ENCODE data around the gene SWAP70. TPM values are rescaled to one million over a fixed set of nuclear protein-coding genes. Genes with fewer than 3 reads are reported as not detected.

The SWAP70 gene
- total RNA-seq, 1 experiment from 2014 or later: 19.9 TPM

DNA sequence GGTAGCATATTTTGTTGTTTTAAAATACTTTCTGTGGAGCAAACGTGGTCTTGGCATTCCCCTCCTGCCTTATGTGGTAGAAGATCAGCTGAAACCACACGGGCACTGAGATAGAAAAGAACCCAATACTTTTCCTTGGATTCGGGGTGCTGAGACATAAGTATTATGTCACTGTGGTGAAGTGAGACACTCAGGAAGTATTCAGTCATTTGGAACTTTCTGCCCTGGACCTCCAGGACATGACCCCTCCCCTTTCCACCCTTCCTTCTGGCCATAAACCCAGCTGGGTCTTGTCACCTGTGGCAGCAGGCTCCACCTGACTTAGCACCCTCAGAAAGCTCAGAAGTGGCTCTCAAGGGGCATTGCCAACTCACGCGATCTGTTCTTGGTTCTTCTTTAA, 123.4 kb downstream of the SWAP70 start:
- no TSS peak for BruUV-seq (replicated peaks)
- no peak overlapping the region for H3K27ac Mint-ChIP-seq (ENCODE audit: unreplicated experiment)
- TF ChIP-seq, protein P1, sequence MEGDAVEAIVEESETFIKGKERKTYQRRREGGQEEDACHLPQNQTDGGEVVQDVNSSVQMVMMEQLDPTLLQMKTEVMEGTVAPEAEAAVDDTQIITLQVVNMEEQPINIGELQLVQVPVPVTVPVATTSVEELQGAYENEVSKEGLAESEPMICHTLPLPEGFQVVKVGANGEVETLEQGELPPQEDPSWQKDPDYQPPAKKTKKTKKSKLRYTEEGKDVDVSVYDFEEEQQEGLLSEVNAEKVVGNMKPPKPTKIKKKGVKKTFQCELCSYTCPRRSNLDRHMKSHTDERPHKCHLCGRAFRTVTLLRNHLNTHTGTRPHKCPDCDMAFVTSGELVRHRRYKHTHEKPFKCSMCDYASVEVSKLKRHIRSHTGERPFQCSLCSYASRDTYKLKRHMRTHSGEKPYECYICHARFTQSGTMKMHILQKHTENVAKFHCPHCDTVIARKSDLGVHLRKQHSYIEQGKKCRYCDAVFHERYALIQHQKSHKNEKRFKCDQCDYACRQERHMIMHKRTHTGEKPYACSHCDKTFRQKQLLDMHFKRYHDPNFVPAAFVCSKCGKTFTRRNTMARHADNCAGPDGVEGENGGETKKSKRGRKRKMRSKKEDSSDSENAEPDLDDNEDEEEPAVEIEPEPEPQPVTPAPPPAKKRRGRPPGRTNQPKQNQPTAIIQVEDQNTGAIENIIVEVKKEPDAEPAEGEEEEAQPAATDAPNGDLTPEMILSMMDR (IDR thresholded peaks at IDR 0.05; ENCODE audit: unreplicated experiment): no peak
- H3K36me3 Mint-ChIP-seq (ENCODE audit: insufficient read depth, unreplicated experiment): peaks cover 9% of the 10 kb centered on the region
- no peaks in the 10 kb centered on the region for H3K9me3 Mint-ChIP-seq (ENCODE audit: low read depth, unreplicated experiment)
- DNase-seq: no peak
- H3K4me3 Mint-ChIP-seq (ENCODE audit: low read depth, unreplicated experiment): no peak overlapping the region
- CTCF ChIA-PET: no interaction called here
- intact Hi-C loops (cut with micrococcal nuclease; ENCODE audit: unreplicated experiment): no loop called here
- H3K4me1 Mint-ChIP-seq (ENCODE audit: low read depth, unreplicated experiment): no peaks in the 10 kb centered on the region
- H3K27me3 Mint-ChIP-seq (ENCODE audit: unreplicated experiment): no peaks in the 10 kb centered on the region

DNA sequence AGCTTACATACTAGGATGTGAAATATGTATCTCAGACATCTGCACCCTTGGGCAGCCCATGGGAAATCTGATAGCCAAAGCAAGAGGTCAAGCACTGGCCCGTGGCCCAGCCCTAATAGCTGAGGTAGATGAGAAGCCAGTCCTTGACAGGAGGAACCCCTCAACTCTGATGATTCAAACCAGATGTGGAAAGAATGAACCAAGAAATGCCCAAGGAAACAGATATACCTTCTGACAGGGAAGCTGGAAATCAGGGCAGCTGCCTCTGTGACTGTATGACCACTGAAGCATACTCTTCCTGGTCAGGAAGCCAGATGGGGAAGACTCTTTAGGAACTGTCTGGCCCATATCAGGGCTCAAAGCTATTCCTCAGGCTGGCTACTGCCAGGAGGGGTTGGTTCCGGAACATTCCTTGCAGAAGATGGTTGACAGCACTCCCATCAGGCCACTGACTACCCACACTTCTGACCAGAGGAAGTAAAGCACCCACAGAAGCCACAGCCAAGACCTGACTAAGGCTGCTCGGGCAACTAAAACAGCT, 124.2 kb downstream of the SWAP70 start:
- intact Hi-C loops (cut with micrococcal nuclease; ENCODE audit: unreplicated experiment): no loop called here
- H3K9me3 Mint-ChIP-seq (ENCODE audit: low read depth, unreplicated experiment): no peaks in the 10 kb centered on the region
- no peaks in the 10 kb centered on the region for H3K27me3 Mint-ChIP-seq (ENCODE audit: unreplicated experiment)
- CTCF ChIA-PET: no interaction called here
- no TSS peak for BruUV-seq (replicated peaks)
- no peak overlapping the region for H3K27ac Mint-ChIP-seq (ENCODE audit: unreplicated experiment)
- no peak overlapping the region for H3K4me3 Mint-ChIP-seq (ENCODE audit: low read depth, unreplicated experiment)
- no peak for DNase-seq
- H3K36me3 Mint-ChIP-seq (ENCODE audit: insufficient read depth, unreplicated experiment): peaks cover 9% of the 10 kb centered on the region
- TF ChIP-seq, protein P1 (IDR thresholded peaks at IDR 0.05; ENCODE audit: unreplicated experiment): no peak
- no peaks in the 10 kb centered on the region for H3K4me1 Mint-ChIP-seq (ENCODE audit: low read depth, unreplicated experiment)

DNA sequence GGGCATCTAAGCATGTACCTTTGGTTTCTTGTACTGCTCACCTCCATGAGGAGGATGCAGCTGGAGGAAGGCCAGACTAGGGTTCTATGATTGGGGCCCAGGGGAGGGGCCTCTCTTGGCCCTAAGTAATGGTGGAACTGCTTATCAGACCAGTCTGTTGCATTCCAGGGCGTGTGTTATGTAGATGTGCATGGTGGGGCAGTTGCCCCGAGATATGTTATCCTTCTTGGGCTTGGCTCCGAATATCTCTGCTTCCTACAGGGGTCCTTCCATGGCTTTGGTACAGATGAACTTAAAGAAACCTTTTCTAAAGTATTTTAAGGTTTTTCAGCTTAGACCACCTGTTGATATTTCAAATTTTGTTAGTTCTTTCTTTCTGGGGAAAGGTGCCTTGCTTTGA, 126.0 kb downstream of the SWAP70 start:
- CTCF ChIA-PET: no interaction called here

DNA sequence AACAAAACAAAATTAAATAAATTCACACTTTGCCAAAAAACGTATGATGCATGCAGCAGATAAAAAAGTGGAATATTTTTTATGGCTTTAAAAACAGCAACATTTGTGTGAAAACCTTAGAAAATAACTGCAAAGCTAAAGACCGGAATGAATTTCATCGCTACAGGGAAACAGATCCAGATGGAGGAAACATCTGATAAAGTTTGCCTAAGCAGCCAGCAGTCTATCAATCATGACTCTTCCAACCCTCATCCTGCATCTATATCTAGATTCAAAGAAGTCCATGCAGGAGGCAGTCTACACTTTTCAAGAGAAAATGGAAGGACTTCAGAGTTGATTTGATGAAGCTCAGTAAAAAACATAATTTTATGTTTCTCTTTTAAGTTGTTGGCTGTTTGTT, 126.8 kb downstream of the SWAP70 start:
- no peak for DNase-seq
- Mint-ChIP-seq H3K4me1 (ENCODE audit: low read depth, unreplicated experiment) (no peaks in the 10 kb centered on the region), H3K9me3 (ENCODE audit: low read depth, unreplicated experiment) (no peaks in the 10 kb centered on the region), H3K36me3 (ENCODE audit: insufficient read depth, unreplicated experiment) (no peaks in the 10 kb centered on the region), H3K4me3 (ENCODE audit: low read depth, unreplicated experiment) (no peak overlapping the region), H3K27me3 (ENCODE audit: unreplicated experiment) (no peaks in the 10 kb centered on the region), H3K27ac (ENCODE audit: unreplicated experiment) (no peak overlapping the region)
- TF ChIP-seq, protein P1 (IDR thresholded peaks at IDR 0.05; ENCODE audit: unreplicated experiment): no peak
- CTCF ChIA-PET: no interaction called here
- BruUV-seq (replicated peaks): no TSS peak
- intact Hi-C loops (cut with micrococcal nuclease; ENCODE audit: unreplicated experiment): no loop called here

More for the DNA sequence above, 126.0 kb downstream of the SWAP70 start:
- Mint-ChIP-seq H3K4me1 (ENCODE audit: low read depth, unreplicated experiment) (no peaks in the 10 kb centered on the region), H3K4me3 (ENCODE audit: low read depth, unreplicated experiment) (no peak overlapping the region), H3K27me3 (ENCODE audit: unreplicated experiment) (no peaks in the 10 kb centered on the region), H3K27ac (ENCODE audit: unreplicated experiment) (no peak overlapping the region), H3K36me3 (ENCODE audit: insufficient read depth, unreplicated experiment) (no peaks in the 10 kb centered on the region), H3K9me3 (ENCODE audit: low read depth, unreplicated experiment) (no peaks in the 10 kb centered on the region)
- TF ChIP-seq, protein P1 (IDR thresholded peaks at IDR 0.05; ENCODE audit: unreplicated experiment): no peak
- BruUV-seq (replicated peaks): no TSS peak
- no peak for DNase-seq
- intact Hi-C loops (cut with micrococcal nuclease; ENCODE audit: unreplicated experiment): no loop called here
